Measurements from ENCODE around the gene RMC1.

DNA sequence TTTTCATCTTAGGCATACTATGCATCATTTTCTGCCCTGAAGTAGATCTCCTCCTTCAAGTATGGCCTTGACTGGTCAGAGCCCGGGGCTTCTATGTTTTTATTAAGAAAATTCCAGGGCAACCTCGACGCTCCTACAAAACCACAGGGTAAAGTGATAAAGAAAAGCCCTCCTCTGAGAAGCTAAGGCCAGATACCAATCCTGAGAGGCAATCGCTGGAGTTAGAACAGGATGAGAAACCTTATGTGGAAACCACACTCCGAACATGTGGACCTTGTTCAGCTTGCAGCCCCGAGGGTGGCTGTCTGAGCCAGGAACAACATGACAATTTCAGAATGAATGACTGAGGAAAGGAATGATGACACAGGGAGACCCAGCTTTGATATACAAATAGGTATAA, 35.6 kb downstream of the RMC1 start:
- no peak for TF ChIP-seq EP300 (IDR thresholded peaks at IDR 0.05)
- TF ChIP-seq, protein P1, sequence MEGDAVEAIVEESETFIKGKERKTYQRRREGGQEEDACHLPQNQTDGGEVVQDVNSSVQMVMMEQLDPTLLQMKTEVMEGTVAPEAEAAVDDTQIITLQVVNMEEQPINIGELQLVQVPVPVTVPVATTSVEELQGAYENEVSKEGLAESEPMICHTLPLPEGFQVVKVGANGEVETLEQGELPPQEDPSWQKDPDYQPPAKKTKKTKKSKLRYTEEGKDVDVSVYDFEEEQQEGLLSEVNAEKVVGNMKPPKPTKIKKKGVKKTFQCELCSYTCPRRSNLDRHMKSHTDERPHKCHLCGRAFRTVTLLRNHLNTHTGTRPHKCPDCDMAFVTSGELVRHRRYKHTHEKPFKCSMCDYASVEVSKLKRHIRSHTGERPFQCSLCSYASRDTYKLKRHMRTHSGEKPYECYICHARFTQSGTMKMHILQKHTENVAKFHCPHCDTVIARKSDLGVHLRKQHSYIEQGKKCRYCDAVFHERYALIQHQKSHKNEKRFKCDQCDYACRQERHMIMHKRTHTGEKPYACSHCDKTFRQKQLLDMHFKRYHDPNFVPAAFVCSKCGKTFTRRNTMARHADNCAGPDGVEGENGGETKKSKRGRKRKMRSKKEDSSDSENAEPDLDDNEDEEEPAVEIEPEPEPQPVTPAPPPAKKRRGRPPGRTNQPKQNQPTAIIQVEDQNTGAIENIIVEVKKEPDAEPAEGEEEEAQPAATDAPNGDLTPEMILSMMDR (IDR thresholded peaks at IDR 0.05): no peak
